Calu3 (cell line): ENCODE results near the gene LYRM7. TPM values are rescaled to one million over a fixed set of nuclear protein-coding genes. Genes with fewer than 3 reads are reported as not detected.

Experiments
- BruUV-seq: library from RNA; stranded (reverse); fragments of 400-500 nt; replicated peaks from 2 replicates; lab custom pipeline; 2021; lab: Mats Ljungman, UMichigan
- CTCF ChIA-PET: fragments of 300-600 bp; sonication (Branson Sonifier 250); formaldehyde crosslinking; loops from one replicate; lab custom pipeline; 2022; ENCODE audit warnings: antibody characterized with exemption; lab: Charles Lee
- DNase-seq: peaks from one replicate; pipeline ENCODE4 v3.0.0; 2022
- H3K27ac Mint-ChIP-seq: one replicate; pipeline ENCODE4 v1.8.0; 2022; ENCODE audit warnings: mixed read lengths; ENCODE audit not compliant: unreplicated experiment
- H3K27me3 Mint-ChIP-seq: one replicate; pipeline ENCODE4 v1.8.0; 2022; ENCODE audit warnings: mixed read lengths; ENCODE audit not compliant: unreplicated experiment
- H3K36me3 Mint-ChIP-seq: one replicate; pipeline ENCODE4 v1.8.0; 2022; ENCODE audit warnings: mild to moderate bottlenecking, moderate library complexity, mixed read lengths; ENCODE audit not compliant: insufficient read depth, unreplicated experiment
- H3K4me1 Mint-ChIP-seq: one replicate; pipeline ENCODE4 v1.8.0; 2022; ENCODE audit warnings: mild to moderate bottlenecking, low read depth, mixed read lengths; ENCODE audit not compliant: unreplicated experiment
- H3K4me3 Mint-ChIP-seq: one replicate; pipeline ENCODE4 v1.8.0; 2022; ENCODE audit warnings: mild to moderate bottlenecking, low read depth, moderate library complexity, mixed read lengths; ENCODE audit not compliant: unreplicated experiment
- H3K9me3 Mint-ChIP-seq: one replicate; pipeline ENCODE4 v1.8.0; 2022; ENCODE audit warnings: low read depth, mixed read lengths; ENCODE audit not compliant: unreplicated experiment
- intact Hi-C: fragments of 100-400 bp; cut with micrococcal nuclease; formaldehyde crosslinking; loops from one replicate; pipeline ENCODE4 v1.10.0; 2022; ENCODE audit not compliant: unreplicated experiment
- total RNA-seq: library from RNA; stranded (reverse); gene quantifications from 2 replicates; pipeline ENCODE4 v1.2.3, GENCODE V29; 2022
- TF ChIP-seq, protein P1 (sequence below): fragments of 200-600 bp; IDR thresholded peaks from one replicate; pipeline ENCODE4 v1.8.0; 2022; ENCODE audit warnings: antibody characterized with exemption; ENCODE audit not compliant: unreplicated experiment

LYRM7 gene
- total RNA-seq, 1 experiment from 2014 or later, result 12.6 TPM

DNA sequence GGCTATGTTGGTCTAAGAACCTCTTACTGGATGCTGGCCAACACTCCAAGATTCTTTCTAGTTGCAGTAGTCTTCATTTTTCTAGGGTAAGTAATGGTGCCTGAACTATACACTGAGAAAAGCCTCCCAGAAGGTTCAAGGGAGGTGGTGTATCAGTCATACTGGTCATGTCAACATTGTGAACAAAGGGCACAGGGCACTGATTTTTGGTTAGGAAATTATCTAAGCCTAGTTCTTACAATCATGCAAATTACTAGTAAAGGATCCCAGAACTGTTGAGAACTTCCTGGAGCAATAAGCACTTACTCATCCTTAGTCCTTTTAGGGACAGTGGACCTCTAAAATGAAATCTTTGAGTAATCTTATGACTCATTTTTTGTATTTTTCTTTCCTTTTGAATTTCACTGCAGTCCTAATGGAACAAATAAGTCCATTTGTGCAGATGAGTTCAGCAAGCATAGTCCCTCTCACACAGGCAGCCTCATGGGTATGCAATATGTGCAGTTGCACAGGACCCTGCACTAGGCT is 72.0 kb downstream of the LYRM7 start:
- intact Hi-C loops, result no loop called here
- TF ChIP-seq, protein P1, sequence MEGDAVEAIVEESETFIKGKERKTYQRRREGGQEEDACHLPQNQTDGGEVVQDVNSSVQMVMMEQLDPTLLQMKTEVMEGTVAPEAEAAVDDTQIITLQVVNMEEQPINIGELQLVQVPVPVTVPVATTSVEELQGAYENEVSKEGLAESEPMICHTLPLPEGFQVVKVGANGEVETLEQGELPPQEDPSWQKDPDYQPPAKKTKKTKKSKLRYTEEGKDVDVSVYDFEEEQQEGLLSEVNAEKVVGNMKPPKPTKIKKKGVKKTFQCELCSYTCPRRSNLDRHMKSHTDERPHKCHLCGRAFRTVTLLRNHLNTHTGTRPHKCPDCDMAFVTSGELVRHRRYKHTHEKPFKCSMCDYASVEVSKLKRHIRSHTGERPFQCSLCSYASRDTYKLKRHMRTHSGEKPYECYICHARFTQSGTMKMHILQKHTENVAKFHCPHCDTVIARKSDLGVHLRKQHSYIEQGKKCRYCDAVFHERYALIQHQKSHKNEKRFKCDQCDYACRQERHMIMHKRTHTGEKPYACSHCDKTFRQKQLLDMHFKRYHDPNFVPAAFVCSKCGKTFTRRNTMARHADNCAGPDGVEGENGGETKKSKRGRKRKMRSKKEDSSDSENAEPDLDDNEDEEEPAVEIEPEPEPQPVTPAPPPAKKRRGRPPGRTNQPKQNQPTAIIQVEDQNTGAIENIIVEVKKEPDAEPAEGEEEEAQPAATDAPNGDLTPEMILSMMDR, result no peak
- CTCF ChIA-PET, result interaction anchor here (0.7 kb wide), 1 partner anchor 22 kb away, joined by 4 read pairs; no protein-coding TSS in a partner anchor
- Mint-ChIP-seq H3K27me3 (no peaks in the 10 kb centered on the region), H3K36me3 (no peaks in the 10 kb centered on the region), H3K27ac (peak overlapping the region; percentile 63), H3K4me3 (no peak overlapping the region), H3K9me3 (no peaks in the 10 kb centered on the region), H3K4me1 (peaks cover 19% of the 10 kb centered on the region)
- BruUV-seq, result no TSS peak
- DNase-seq, result no peak

DNA sequence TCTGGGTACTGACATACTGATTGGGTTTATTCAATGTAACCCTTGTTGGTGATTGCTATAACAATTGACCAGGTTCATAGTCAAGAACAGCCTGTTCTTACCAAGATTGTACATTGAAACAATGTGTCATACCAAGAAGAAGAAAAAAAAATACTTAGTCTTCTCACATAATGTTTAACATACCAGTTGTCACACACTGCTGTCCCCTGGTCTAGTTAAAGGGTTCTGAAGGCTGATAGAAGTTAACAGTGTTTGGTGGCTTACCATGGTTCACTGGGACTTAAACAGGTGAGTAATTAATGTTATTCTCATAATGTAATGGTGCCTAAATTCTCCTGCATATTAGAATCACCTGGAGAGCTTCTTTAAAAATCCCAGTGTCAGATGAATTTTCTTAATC is 74.6 kb downstream of the LYRM7 start:
- intact Hi-C loops, result no loop called here
- H3K4me3 Mint-ChIP-seq, result no peak overlapping the region
- H3K36me3 Mint-ChIP-seq, result no peaks in the 10 kb centered on the region
- TF ChIP-seq, protein P1, result no peak
- DNase-seq, result no peak
- no peaks in the 10 kb centered on the region for H3K9me3 Mint-ChIP-seq
- CTCF ChIA-PET, result interaction anchor here (1.3 kb wide), 1 partner anchor 13 kb away, joined by 3 read pairs; no protein-coding TSS in a partner anchor
- H3K4me1 Mint-ChIP-seq, result peaks cover 19% of the 10 kb centered on the region
- no peaks in the 10 kb centered on the region for H3K27me3 Mint-ChIP-seq
- H3K27ac Mint-ChIP-seq, result no peak overlapping the region
- BruUV-seq, result no TSS peak

GRCh38 chr5:131245948-131246347 is 75.2 kb downstream of the LYRM7 start:
- Mint-ChIP-seq H3K36me3 (no peaks in the 10 kb centered on the region), H3K4me1 (peaks cover 19% of the 10 kb centered on the region), H3K9me3 (no peaks in the 10 kb centered on the region), H3K4me3 (no peak overlapping the region), H3K27ac (no peak overlapping the region), H3K27me3 (no peaks in the 10 kb centered on the region)
- intact Hi-C loops, result no loop called here
- CTCF ChIA-PET, result interaction anchor here (1.3 kb wide), 1 partner anchor 13 kb away, joined by 3 read pairs; no protein-coding TSS in a partner anchor
- no peak for DNase-seq
- BruUV-seq, result no TSS peak
- TF ChIP-seq, protein P1, result no peak

GRCh38 chr5:131246504-131246903 is 75.8 kb downstream of the LYRM7 start:
- H3K9me3 Mint-ChIP-seq, result no peaks in the 10 kb centered on the region
- no peaks in the 10 kb centered on the region for H3K27me3 Mint-ChIP-seq
- TF ChIP-seq, protein P1, result no peak
- peaks cover 15% of the 10 kb centered on the region for H3K4me1 Mint-ChIP-seq
- no peaks in the 10 kb centered on the region for H3K36me3 Mint-ChIP-seq
- no peak overlapping the region for H3K27ac Mint-ChIP-seq
- intact Hi-C loops, result no loop called here
- no peak for DNase-seq
- CTCF ChIA-PET, result interaction anchor here (1.2 kb wide), 1 partner anchor 98 kb away, joined by 3 read pairs; no protein-coding TSS in a partner anchor
- no peak overlapping the region for H3K4me3 Mint-ChIP-seq
- no TSS peak for BruUV-seq
